ENCODE results near the gene SIRPG.

SIRPG gene

DNA sequence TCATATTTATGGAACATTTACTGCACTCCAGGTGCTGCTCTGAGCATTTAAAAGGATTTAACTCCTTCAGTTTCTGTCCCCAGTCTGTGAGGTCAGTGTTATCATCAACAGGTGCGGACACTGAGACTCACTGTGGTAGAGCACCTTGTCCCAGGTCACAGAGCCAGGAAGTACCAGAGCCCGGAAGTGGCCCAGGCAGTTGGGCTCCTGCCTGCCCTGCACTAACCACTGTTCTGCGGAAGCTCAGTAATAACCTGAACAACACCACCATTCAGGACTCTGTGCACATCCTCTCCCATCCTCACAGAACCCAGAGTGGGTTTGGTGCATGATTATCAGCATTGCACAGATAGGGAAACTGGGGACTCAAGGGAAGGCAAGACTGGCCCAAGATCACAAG, 16.8 kb upstream of the SIRPG start:
- H3K4me3 ChIP-seq (ENCODE audit: low read length) = peak overlapping the region; percentile 4; the same call in 1 of the 2 replicates
- peak; percentile 82 for DNase-seq (ENCODE audit: low read depth, low spot score)

- no peak overlapping the region for H3K4me3 ChIP-seq (ENCODE audit: low read length)
- DNase-seq (ENCODE audit: low read depth, low spot score) = no peak
Measured at GRCh38 chr20:1673424-1673823, 15.8 kb upstream of the SIRPG start.

DNA sequence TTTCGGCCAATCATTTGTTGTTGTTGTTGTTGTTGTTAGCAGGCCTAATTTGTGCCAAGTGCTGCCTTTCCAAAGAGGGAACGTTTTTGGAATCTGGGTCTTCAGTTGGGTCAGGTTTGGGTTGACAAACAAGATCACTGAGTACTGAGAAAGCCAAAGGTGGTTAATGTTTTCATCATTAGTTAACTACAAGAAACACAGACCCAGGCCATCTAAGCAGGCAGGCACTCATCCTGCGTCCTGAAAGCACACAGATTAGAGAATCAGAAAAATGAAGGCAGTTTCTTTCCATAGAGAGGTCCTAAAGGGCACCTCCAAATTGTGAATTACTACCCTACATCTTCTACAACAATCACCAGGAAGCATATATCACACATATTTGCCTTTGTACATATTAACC, 15.1 kb upstream of the SIRPG start:
- DNase-seq (ENCODE audit: low read depth, low spot score) = no peak
- H3K4me3 ChIP-seq (ENCODE audit: low read length) = no peak overlapping the region

DNA sequence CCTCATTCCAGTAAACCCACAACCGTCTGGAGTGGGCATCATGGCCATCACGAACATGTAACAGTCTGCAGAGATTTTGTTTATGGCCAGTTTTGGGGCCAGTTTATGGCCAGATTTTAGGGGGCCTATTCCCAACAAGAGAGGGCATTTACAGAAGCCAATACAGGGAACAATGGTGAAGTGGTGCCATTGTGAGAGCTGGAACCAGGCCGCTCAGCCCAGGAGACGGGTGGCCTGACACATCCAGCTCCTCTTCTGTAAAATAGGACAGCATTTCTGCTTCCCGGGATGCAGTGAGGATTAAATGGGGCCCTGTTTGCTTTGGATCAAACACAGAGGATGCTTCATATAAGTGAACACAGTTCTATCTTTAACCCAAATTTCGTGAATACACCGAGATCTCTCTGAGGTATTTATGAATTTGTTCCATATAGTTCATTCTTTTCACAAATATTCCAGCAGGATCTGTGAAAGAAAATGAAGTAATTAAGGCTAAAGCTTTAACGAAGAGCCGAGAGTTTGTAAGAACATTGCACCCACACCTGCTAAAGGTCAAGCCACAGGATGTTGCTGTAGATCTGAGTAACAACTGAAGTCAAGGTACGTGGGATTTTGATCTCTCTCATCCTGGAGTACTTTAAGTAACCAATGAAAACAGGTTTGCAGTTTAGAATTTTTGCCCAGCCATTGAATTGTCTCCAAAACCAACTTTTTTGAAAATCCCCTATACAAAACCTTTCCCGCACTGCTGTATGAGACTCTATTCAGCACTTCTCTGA, 14.5 kb upstream of the SIRPG start:
- DNase-seq (ENCODE audit: low read depth, low spot score) = peak; percentile 57
- H3K4me3 ChIP-seq (ENCODE audit: low read length) = no peak overlapping the region

DNA sequence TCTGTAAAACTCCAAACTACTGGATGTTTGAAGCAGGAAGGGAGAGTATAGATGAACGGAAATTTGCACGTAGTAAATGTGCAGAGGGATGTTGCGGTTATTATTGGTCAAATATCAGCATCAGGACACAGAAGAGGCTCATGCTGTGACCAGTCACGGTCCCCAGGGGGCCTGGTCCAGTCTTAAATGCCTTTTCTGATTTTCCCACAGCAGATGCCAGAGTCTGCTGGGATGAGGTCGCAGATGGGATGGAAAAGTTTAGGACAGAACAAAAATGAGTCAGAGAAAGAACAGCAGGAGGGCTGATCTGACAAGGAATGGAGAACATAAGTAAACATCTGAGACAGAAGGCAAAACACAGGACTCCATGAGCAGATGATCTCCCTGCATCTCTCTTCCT, 11.7 kb upstream of the SIRPG start:
- DNase-seq (ENCODE audit: low read depth, low spot score) = no peak

GRCh38 chr20:1667502-1668085, 10.0 kb upstream of the SIRPG start:
- DNase-seq (ENCODE audit: low read depth, low spot score) = no peak
- no peak overlapping the region for H3K4me3 ChIP-seq (ENCODE audit: low read length)

More for the DNA sequence above, 11.7 kb upstream of the SIRPG start:
- H3K4me3 ChIP-seq (ENCODE audit: low read length) = no peak overlapping the region

DNA sequence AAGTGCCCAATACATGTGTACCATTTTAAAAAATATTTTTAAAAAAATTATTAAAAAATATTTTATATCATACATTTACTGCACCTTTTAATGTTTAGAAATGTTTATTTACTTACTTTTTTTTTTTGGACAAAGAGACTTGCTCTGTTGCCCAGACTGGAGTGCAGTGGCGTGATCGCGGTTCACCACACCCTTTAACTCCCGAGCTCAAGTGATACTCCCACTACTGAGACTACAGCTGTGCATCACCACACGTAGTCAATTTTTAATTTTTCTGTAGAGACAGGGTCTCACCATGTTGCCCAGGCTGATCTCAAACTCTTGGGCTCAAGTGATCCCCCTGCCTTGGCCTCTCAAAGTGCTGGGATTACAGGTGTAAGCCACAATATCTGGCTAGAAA, 9.2 kb upstream of the SIRPG start:
- no peak overlapping the region for H3K4me3 ChIP-seq (ENCODE audit: low read length)
- DNase-seq (ENCODE audit: low read depth, low spot score) = no peak

GRCh38 chr20:1665345-1665744, 7.8 kb upstream of the SIRPG start:
- H3K4me3 ChIP-seq (ENCODE audit: low read length) = peak overlapping the region; percentile 25
- DNase-seq (ENCODE audit: low read depth, low spot score) = no peak

DNA sequence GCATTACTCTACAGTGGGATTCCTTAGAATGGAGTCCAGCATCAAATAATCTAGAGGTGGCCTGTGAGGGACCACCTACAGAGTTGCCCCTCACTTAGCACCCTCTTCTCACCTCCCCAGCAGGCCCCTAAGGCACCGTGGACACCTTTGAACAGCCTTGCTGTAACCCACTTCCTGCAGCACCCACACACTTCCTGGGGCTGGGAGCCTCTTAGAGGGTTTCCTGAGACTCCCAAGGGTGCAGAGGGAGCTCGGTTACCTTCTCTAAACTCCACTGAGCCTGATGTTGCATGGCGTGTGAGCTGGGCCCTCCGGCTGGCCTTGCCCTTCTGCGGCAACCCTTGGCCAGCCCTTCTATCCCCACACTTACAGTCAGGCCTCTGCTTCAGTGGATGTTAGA, 7.3 kb upstream of the SIRPG start:
- H3K4me3 ChIP-seq (ENCODE audit: low read length) = peak overlapping the region; percentile 25
- DNase-seq (ENCODE audit: low read depth, low spot score) = peak; percentile 88

GRCh38 chr20:1663917-1664316, 6.3 kb upstream of the SIRPG start:
- DNase-seq (ENCODE audit: low read depth, low spot score) = peak; percentile 72
- no peak overlapping the region for H3K4me3 ChIP-seq (ENCODE audit: low read length)

DNA sequence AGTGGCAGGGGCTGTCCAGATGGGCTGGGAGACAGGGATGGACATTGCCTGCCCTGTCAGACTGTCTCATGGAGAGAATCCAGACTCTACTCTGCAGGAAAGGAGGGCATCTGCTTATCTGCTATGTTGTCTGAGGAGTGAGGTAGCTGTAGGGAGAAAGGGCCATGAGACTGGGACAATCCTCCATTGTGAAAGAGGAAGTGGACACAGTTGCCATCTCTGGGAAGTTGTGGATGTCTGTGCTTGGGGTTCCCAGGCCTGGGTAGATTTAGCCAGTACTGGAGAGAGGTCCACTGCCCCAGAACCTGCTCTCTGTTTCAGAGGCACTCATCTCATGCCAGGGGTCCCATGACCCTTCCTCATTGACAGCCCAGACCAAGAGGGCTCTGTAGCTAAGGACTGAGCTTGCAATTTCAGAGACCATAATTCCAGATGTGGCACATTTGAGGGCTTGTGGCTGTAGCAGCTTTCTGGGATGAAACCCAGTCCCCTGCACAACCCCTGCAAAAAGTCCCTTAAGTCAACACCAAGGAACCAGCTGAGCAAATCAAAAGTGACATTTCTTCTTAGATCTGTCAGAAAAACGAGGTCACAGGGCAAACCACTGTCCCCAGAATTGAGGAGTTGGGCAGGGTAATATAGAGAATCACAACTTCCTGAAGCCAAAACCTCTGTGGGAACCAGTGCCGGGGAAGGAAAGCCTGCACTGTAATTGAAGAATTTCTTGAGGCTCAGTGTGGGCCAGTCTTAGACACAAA, 4.1 kb upstream of the SIRPG start:
- H3K4me3 ChIP-seq (ENCODE audit: low read length) = no peak overlapping the region
- no peak for DNase-seq (ENCODE audit: low read depth, low spot score)

- DNase-seq (ENCODE audit: low read depth, low spot score) = no peak
- no peak overlapping the region for H3K4me3 ChIP-seq (ENCODE audit: low read length)
Measured at GRCh38 chr20:1660246-1660645, 2.7 kb upstream of the SIRPG start.

DNA sequence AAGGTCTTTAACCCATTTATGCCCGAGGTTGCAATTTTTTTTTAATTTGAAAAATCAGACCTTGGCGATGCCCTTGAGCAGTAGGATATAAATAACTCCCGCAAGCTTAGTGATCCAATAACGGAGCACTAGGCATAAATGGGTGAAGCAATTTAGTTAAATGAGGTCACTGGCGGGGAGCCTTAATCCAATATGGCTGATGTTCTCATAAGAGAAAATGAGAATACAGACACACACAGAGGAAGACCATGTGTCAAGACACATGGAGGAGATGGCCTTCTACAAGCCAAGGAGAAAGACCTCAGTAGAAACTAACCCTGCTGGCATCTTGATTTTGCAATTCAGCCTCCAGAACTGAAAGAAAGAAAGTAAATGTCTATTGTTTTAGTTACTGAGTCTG, 735 bp downstream of the SIRPG start:
- H3K4me3 ChIP-seq (ENCODE audit: low read length) = peak overlapping the region; percentile 59
- DNase-seq (ENCODE audit: low read depth, low spot score) = no peak

GRCh38 chr20:1654996-1655395, 2.6 kb downstream of the SIRPG start:
- no peak overlapping the region for H3K4me3 ChIP-seq (ENCODE audit: low read length)
- DNase-seq (ENCODE audit: low read depth, low spot score) = no peak

DNA sequence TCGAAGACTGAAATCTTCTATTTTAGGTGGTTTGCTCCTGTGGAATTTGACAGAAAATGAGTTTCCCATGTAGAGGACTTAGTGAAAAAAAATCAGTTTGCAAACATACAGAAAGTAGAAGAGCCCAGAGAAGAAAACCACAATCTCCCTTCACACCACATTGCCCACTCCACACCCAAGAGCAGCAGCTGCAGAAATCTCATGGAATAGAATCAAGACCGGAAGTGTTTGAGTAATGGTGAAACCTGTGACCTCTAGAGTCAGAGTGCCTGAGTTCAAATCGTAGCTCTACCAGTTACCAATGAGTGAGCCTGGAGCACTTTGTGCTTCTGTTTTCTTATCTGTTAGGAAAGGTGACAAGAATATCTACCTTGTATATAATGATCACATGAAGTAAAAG, 4.6 kb downstream of the SIRPG start:
- no peak for DNase-seq (ENCODE audit: low read depth, low spot score)
- no peak overlapping the region for H3K4me3 ChIP-seq (ENCODE audit: low read length)

DNA sequence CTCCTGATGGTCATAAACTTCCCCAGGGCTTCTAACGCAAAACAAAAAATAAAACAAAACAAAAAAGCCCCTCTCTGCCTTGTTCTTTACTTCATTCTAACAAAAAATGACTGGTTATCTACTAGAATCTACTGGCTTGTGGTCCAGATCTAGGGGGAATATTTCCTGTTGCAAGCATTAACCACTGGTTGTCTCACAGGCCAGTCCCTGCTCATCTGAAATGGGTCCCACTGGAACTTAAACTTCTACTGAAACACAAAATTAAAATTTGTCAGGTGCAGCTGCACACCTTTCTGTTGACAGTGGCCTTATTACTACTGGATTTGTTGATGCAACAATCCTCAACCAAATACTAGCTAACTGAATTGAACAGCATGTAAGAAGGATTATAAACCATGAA, 5.5 kb downstream of the SIRPG start:
- no peak overlapping the region for H3K4me3 ChIP-seq (ENCODE audit: low read length)
- DNase-seq (ENCODE audit: low read depth, low spot score) = no peak

DNA sequence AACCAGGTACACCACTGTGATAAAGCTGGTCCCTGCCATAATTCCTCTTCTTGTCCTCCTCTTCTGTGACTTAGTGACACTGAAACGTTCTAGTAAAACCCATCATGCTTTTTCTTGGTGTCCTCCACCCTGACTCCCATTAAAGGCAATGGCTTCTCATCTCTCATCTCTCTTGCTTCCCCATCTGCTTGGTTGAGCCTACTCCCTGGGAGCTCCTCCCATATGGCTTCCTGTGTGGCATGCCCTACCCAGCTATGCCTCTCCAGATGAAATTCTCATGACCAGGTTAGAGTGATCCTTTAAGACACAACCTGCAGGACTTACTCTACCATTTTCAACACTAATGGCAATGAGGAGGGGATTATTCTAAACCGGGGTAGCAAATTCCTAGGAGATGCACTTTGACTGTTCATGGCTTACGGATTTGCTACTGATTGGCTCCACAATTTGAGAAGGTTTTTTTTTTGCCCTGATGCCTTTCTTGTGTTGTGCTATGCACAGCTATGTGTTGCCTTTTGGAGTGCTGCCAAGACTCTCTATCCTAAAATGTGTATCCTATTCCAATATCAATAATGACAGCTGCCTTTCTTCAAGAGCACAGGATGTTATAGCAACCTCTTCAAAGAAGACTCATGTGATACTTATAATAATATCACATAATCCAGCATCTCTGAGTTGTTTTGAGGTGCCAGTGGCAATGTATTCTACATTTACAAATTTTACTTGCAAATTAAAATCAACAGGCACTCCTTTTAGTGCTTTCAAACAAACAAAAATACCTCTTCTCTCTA, 6.1 kb downstream of the SIRPG start:
- H3K4me3 ChIP-seq (ENCODE audit: low read length) = no peak overlapping the region
- DNase-seq (ENCODE audit: low read depth, low spot score) = peak; percentile 57

GRCh38 chr20:1648101-1648500, 9.5 kb downstream of the SIRPG start:
- no peak for DNase-seq (ENCODE audit: low read depth, low spot score)

GRCh38 chr20:1646975-1647431, 10.6 kb downstream of the SIRPG start:
- no peak overlapping the region for H3K4me3 ChIP-seq (ENCODE audit: low read length)
- DNase-seq (ENCODE audit: low read depth, low spot score) = no peak

More at GRCh38 chr20:1648101-1648500, 9.5 kb downstream of the SIRPG start:
- H3K4me3 ChIP-seq (ENCODE audit: low read length) = no peak overlapping the region
